ENCODE results near the gene STT3A.

DNA sequence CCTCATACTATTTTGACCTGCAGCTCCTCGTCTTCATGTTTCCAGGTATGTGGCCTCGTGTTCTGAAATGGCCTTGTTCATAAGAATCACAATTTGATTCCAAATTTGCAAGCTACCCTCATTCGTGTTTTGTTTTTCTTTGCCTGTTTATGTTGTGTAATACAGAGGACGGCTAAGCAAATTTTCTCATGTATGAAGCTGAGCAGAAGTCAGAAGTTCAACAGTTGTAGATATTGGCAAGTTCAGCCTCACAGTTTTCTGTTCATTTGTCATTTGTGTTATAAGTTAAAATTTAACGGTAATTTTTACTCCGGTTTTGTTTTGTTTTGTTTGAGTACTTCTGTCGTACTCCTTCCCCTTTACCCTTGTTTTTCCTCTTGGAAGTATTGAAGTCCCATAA, 16.9 kb downstream of the STT3A start:
- TF ChIP-seq, protein P1, sequence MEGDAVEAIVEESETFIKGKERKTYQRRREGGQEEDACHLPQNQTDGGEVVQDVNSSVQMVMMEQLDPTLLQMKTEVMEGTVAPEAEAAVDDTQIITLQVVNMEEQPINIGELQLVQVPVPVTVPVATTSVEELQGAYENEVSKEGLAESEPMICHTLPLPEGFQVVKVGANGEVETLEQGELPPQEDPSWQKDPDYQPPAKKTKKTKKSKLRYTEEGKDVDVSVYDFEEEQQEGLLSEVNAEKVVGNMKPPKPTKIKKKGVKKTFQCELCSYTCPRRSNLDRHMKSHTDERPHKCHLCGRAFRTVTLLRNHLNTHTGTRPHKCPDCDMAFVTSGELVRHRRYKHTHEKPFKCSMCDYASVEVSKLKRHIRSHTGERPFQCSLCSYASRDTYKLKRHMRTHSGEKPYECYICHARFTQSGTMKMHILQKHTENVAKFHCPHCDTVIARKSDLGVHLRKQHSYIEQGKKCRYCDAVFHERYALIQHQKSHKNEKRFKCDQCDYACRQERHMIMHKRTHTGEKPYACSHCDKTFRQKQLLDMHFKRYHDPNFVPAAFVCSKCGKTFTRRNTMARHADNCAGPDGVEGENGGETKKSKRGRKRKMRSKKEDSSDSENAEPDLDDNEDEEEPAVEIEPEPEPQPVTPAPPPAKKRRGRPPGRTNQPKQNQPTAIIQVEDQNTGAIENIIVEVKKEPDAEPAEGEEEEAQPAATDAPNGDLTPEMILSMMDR (IDR thresholded peaks at IDR 0.05) = no peak
- TF ChIP-seq POLR2A (IDR thresholded peaks at IDR 0.05) = no peak

All from adrenal gland (tissue), 5 donors.